Brain microvascular endothelial cell (primary cell): Measurements from ENCODE around the gene RPS25.

Source experiments
- DNase-seq: peaks from one replicate; pipeline ENCODE4 v3.0.0-alpha.2; 2020
- H3K27ac ChIP-seq: fragments of 250-450 bp; sonication (Bioruptor Pico); 2 replicates; pipeline ENCODE4 v1.5.1; 2020; ENCODE audit warnings: mild to moderate bottlenecking, moderate library complexity
- H3K27me3 ChIP-seq: fragments of 250-450 bp; sonication (Bioruptor Pico); replicated peaks from 2 replicates; pipeline ENCODE4 v1.5.1; 2020; ENCODE audit warnings: mild to moderate bottlenecking
- H3K36me3 ChIP-seq: fragments of 250-450 bp; sonication (Bioruptor Pico); replicated peaks from 2 replicates; pipeline ENCODE4 v1.5.1; 2020; ENCODE audit warnings: mild to moderate bottlenecking
- H3K4me3 ChIP-seq: 2 replicates; pipeline ENCODE4 v1.5.1; 2011; ENCODE audit warnings: low read depth, mild to moderate bottlenecking, control low read depth, low read length, moderate library complexity
- in situ Hi-C: cut with HindIII; loops from 2 replicates; pipeline ENCODE4 v1.10.0; 2017; ENCODE audit warnings: low sequenced_read_pairs, low pct_ligation_motif_present
- TF ChIP-seq, protein P1 (sequence below): IDR thresholded peaks from 2 replicates; pipeline ENCODE4 v1.5.1; 2011; ENCODE audit warnings: low read depth, mild to moderate bottlenecking, moderate library complexity, low read length, control low read depth, inconsistent platforms; ENCODE audit errors: missing control alignments

The RPS25 gene

DNA sequence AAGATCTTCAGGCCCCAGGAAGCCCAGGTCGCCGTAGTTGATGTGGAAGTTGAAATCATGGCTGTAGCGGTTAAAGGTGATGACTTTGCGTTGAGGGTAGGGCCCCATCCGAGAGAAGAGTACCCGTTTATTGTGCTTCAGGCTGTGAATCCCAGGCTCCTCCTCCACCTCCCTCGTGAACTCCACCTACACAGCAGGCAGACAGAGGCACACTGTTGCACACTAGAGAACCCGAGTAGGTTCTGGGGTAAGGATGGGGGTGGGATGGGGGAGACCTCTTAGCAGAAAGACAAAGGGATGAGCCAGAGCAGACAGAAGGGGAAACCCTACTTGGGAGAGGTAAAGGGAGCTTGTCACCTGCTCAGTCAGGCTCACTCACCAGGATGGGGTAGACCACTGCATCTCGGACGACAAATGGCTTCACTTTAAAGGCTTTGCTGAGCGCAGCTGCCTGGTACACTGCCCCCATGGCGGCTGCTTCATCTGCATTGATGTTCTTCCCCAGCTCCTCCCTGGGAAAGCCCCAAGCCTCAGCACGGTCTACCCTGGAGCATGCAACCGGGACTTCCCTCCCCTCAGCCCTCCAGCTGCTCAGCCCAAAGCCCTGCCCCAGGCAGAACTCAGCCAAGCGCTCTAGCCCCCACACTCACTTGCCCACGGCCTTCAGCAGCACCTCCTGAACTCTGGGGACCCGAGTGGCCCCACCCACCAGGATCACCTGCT lies 33.5 kb upstream of the RPS25 start:
- H3K36me3 ChIP-seq: peaks cover 86% of the 10 kb centered on the region
- no peaks in the 10 kb centered on the region for H3K27me3 ChIP-seq
- in situ Hi-C loops: no loop called here
- no peak overlapping the region for H3K4me3 ChIP-seq
- no peak overlapping the region for H3K27ac ChIP-seq
- TF ChIP-seq, protein P1, sequence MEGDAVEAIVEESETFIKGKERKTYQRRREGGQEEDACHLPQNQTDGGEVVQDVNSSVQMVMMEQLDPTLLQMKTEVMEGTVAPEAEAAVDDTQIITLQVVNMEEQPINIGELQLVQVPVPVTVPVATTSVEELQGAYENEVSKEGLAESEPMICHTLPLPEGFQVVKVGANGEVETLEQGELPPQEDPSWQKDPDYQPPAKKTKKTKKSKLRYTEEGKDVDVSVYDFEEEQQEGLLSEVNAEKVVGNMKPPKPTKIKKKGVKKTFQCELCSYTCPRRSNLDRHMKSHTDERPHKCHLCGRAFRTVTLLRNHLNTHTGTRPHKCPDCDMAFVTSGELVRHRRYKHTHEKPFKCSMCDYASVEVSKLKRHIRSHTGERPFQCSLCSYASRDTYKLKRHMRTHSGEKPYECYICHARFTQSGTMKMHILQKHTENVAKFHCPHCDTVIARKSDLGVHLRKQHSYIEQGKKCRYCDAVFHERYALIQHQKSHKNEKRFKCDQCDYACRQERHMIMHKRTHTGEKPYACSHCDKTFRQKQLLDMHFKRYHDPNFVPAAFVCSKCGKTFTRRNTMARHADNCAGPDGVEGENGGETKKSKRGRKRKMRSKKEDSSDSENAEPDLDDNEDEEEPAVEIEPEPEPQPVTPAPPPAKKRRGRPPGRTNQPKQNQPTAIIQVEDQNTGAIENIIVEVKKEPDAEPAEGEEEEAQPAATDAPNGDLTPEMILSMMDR: no peak
- DNase-seq: no peak

DNA sequence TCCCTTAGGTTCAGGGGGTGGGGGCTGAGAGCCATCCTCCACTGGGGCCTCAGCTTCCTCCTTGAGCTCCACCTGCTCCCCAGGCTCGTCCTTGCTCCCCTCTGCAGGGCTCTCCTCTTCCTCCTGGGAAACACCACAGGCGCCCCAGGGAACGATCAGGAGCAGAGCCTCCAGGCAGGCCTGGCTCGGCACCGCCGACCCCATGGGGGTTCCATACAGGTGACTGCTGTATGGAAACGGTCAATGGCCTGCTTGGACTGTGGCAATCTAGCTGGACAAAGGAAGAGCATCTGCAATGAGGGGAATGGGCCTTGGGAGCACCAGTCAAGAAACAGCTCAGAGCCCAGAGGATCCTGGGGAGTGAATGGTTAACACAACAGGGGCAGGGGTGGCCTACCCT lies 30.9 kb upstream of the RPS25 start:
- Histone ChIP-seq H3K36me3 (peaks cover 90% of the 10 kb centered on the region), H3K4me3 (no peak overlapping the region), H3K27ac (no peak overlapping the region), H3K27me3 (no peaks in the 10 kb centered on the region)
- in situ Hi-C loops: no loop called here
- no peak for DNase-seq
- TF ChIP-seq, protein P1: no peak

DNA sequence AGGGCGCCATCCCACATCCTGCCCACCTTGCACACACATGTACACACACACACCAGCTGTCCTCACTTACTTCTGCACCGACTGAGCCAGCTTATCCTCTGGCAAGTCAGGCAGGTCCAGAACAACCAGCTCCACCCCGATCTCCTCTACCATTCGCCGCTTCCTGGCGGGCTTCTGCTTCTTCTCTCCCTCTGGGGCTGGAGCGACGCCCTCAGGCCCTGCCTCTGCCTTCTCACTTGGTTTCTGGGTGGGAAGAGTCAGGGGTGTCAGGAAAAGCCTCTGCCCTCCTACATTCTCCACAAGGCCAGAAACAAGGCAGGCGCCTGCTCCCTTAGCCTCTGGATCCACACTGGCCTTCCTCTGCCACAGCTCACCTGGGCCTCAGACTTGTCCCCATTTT lies 30.5 kb upstream of the RPS25 start:
- peaks cover 87% of the 10 kb centered on the region for H3K36me3 ChIP-seq
- H3K4me3 ChIP-seq: no peak overlapping the region
- TF ChIP-seq, protein P1: no peak
- H3K27me3 ChIP-seq: no peaks in the 10 kb centered on the region
- in situ Hi-C loops: no loop called here
- no peak for DNase-seq
- H3K27ac ChIP-seq: no peak overlapping the region

DNA sequence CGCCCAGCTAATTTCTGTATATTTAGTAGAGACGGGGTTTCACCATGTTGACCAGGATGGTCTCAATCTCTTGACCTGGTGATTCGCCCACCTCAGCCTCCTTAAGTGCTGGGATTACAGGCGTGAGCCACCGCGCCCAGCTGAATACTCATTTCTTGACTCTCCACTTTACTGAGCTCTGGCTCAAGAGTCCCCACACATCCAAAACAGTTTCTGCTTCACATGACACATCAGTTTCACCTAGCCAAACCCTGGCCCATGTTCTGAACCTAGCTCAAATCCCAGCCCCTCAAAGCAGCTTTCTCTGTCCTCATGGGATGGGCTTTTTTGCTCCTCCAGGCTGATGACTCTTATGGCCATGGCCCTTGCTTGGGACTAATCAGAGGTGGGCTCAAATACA lies 29.1 kb upstream of the RPS25 start:
- no peak for DNase-seq
- in situ Hi-C loops: no loop called here
- no peak overlapping the region for H3K27ac ChIP-seq

DNA sequence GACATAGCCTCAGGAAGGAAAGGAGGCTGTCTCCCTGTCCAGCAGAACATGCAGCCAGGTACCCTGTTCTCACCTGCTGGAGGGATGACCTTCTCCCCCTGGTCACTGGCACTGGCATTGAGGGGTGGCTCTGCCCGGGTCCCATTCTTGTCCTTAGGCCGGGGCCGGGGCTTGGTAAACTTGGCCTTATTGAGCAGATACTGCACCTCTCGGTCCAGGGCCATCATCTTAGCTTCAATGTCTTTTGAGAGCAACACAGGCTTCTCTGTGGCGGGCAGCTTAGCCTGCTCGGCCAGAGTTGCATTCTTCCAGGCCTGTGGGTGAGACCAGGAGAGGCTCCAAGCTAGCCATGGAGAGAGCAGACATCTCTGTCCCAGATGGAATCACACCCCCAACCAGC lies 28.3 kb upstream of the RPS25 start:
- no peak overlapping the region for H3K27ac ChIP-seq
- no peaks in the 10 kb centered on the region for H3K27me3 ChIP-seq
- peaks cover 66% of the 10 kb centered on the region for H3K36me3 ChIP-seq
- in situ Hi-C loops: no loop called here
- H3K4me3 ChIP-seq: no peak overlapping the region
- no peak for DNase-seq
- TF ChIP-seq, protein P1: no peak

More for the DNA sequence above, 29.1 kb upstream of the RPS25 start:
- Histone ChIP-seq H3K4me3 (no peak overlapping the region), H3K36me3 (peaks cover 73% of the 10 kb centered on the region), H3K27me3 (no peaks in the 10 kb centered on the region)
- TF ChIP-seq, protein P1: no peak

DNA sequence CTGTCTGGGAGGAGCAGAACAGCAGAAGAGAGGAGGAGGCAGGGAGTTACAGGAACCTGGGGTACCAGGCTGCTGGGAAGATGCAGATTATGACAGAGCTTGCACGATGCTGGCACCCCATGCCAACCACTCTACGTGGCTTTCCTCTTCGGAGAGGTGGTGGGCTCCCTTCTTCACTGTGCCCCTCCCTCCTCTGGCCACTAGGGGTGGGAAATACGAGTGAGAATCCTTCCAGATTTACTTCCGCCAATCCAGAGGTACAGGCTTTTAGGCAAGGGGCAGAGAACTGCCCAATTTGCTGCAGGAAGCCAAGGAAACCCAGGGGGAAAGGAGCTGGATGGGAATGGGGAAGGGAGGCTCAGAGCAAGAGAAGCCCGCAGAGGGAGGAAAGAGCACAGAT lies 26.6 kb upstream of the RPS25 start:
- peaks cover 50% of the 10 kb centered on the region for H3K36me3 ChIP-seq
- H3K4me3 ChIP-seq: no peak overlapping the region
- no peak for DNase-seq
- H3K27me3 ChIP-seq: no peaks in the 10 kb centered on the region
- TF ChIP-seq, protein P1: peak; percentile 48
- in situ Hi-C loops: no loop called here
- no peak overlapping the region for H3K27ac ChIP-seq
